ENCODE results near the gene EHD1. TPM values are rescaled to one million over a fixed set of nuclear protein-coding genes. Genes with fewer than 3 reads are reported as not detected.

Gene EHD1
- polyA plus RNA-seq, 1 experiment, result 56.1 TPM

DNA sequence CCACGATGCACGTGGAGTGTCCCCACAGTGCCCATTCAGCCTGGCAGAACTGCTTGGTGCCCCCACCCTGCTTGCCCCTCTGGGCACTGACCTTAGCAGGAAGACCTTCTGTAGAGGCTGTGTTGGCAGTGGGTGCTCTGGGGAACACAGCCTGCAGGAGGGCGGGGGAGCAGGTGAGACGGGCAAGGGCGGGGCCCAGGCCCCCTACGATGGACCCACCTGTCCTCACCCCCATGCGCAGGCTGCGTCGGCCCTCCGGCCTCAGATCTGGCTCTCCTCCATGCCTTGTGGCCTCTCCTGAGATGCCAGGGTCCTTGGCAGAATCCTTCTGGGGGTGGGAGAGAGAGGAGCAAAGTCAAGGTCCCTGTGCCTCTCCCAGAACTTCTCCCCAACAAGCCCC, 44.9 kb downstream of the EHD1 start:
- POLR2A ChIA-PET, result no interaction called here
- peaks cover 3% of the 10 kb centered on the region for H3K27me3 ChIP-seq (ENCODE audit: control insufficient read depth, insufficient read depth, low read length)
- no peak overlapping the region for H3K4me3 ChIP-seq (ENCODE audit: low read depth, low read length)
- H3K27ac ChIP-seq (ENCODE audit: low read depth, low read length), result no peak overlapping the region
- TF ChIP-seq CTCF (IDR thresholded peaks at IDR 0.05; ENCODE audit: low read depth, low read length), result no peak
- H3K9me3 ChIP-seq (ENCODE audit: control insufficient read depth, insufficient read depth, low read length), result no peaks in the 10 kb centered on the region; the same call in 1 of the 2 replicates
- no peak for DNase-seq (ENCODE audit: low read depth, low spot score)
- CTCF ChIA-PET, result interaction anchor here (0.6 kb wide), 1 partner anchor 13 kb away, joined by 7 read pairs; no protein-coding TSS in a partner anchor

DNA sequence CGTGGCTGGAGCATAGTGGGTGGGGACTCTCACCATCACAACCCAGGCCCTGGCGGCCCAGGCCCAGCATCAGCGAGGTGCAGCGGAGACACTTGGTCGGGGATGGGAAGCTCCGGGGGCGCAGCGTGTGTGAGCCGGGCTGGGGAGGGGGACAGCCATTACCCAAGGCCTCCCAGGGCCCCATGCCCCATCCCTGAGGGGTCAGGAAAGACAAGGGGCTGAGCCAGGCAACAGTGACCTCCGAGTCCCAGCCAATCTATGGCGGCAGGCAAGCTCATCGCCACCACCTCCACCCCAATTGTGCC, 45.3 kb downstream of the EHD1 start:
- H3K9me3 ChIP-seq (ENCODE audit: control insufficient read depth, insufficient read depth, low read length), result no peaks in the 10 kb centered on the region; the same call in 1 of the 2 replicates
- H3K27ac ChIP-seq (ENCODE audit: low read depth, low read length), result no peak overlapping the region
- DNase-seq (ENCODE audit: low read depth, low spot score), result no peak
- ChIA-PET POLR2A (no interaction called here), CTCF (no interaction called here)
- peaks cover 3% of the 10 kb centered on the region for H3K27me3 ChIP-seq (ENCODE audit: control insufficient read depth, insufficient read depth, low read length)
- no peak overlapping the region for H3K4me3 ChIP-seq (ENCODE audit: low read depth, low read length)
- no peak for TF ChIP-seq CTCF (IDR thresholded peaks at IDR 0.05; ENCODE audit: low read depth, low read length)

DNA sequence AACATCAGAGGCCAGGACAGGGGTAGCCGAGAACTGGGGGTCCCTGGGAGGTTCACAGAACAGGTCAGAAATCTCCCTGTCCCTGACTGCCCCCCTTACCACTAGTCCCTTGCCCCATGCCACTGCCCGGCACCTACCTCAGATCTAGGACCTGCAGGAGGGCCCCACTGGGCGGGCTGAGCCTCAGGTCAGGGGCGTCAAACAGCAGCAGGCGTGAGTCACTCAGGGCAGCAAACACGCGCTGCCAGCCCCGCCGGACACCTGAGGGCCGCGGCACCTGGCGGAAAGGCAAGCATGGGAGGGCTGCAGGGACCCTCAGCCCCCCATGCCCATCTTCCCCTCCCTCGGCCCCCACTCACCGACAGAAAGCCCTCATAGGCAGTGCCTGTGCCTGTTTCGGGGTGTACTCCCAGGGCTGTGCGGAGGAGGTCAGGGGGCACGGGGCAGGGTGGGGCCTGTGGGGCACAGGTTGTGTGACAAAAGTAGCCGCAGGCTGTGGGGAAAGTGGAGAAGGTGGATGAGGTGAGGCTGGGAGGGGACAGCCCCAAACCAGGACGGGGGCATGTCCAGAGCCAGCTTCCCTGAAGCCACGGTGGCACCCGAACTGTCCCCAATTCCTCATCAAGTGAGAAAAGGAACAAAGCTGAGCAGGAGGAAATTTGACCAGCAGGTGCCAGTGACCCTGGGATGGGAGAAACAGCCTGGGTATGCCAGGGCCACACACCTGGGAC, 45.8 kb downstream of the EHD1 start:
- ChIA-PET POLR2A (no interaction called here), CTCF (no interaction called here)
- DNase-seq (ENCODE audit: low read depth, low spot score), result no peak
- no peak overlapping the region for H3K27ac ChIP-seq (ENCODE audit: low read depth, low read length)
- peaks cover 3% of the 10 kb centered on the region for H3K27me3 ChIP-seq (ENCODE audit: control insufficient read depth, insufficient read depth, low read length)
- no peak overlapping the region for H3K4me3 ChIP-seq (ENCODE audit: low read depth, low read length)
- no peak for TF ChIP-seq CTCF (IDR thresholded peaks at IDR 0.05; ENCODE audit: low read depth, low read length)
- H3K9me3 ChIP-seq (ENCODE audit: control insufficient read depth, insufficient read depth, low read length), result no peaks in the 10 kb centered on the region; the same call in 1 of the 2 replicates

DNA sequence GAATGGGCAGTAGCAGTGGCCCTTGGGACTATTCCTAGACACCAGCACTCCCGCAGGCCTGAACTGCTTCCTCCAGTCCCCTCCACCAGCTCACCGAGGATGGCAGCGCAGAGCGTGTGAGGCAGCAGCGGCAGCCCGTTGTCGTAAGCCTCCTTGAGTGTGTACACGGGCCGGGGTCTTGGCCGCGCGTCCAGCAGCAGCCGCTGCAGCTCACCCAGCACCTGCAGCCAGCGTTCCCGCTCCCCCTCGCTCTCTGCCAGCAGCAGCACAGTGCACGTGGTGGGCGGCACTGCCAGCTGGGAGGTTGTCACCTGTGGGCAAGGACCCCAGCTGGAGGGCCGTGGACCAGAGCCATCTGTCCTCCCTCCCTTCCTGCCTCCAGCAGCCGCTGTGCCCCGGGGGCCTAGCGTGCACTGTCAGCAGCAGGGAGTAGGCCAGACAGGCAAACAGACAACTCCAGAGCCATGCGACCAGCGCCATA, 47.0 kb downstream of the EHD1 start:
- Histone ChIP-seq H3K4me3 (ENCODE audit: low read depth, low read length) (no peak overlapping the region), H3K27me3 (ENCODE audit: control insufficient read depth, insufficient read depth, low read length) (peaks cover 3% of the 10 kb centered on the region), H3K9me3 (ENCODE audit: control insufficient read depth, insufficient read depth, low read length) (peaks cover 8% of the 10 kb centered on the region; the same call in 1 of the 2 replicates), H3K27ac (ENCODE audit: low read depth, low read length) (no peak overlapping the region)
- DNase-seq (ENCODE audit: low read depth, low spot score), result no peak
- POLR2A ChIA-PET, result no interaction called here
- TF ChIP-seq CTCF (IDR thresholded peaks at IDR 0.05; ENCODE audit: low read depth, low read length), result no peak
- CTCF ChIA-PET, result interaction anchor here (1.3 kb wide), 1 partner anchor 13 kb away, joined by 5 read pairs; the partner anchor contains the start of gene CDC42BPG

DNA sequence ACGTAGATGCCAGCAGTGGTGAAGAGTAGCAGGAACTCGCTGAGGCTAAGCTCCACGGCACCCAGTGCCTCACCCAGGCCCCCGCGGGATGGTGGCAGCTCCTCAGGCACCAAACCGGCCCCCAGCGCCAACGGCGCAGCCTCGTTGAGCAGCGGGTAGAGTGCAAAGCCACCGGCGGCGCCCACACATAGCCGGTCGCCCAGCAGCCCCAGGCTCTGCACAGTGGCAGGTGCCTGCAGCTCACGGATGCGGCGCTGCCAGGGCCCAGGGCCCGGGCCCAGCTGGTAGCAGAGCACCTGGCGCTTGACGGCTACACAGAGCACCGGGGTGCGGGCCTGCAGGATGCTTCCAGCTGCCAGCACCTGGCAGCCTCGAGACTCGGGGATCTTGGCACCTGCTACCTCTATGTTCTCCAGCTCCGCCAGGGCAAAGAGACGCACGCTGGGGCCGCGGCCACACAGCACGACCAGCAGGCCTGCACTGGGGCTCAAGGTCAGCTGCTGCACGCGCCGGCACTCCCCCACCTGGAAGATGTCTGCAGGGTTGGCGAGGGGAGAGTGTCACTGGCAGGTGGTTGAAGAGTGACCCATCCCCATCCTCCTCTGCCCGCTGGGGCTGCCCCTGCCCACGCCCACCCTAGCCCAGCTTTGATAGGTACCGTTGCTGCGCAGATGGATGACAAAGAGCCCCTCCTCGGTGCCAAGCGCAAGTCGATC, 48.7 kb downstream of the EHD1 start:
- TF ChIP-seq CTCF (IDR thresholded peaks at IDR 0.05; ENCODE audit: low read depth, low read length), result no peak
- CTCF ChIA-PET, result no interaction called here
- H3K27me3 ChIP-seq (ENCODE audit: control insufficient read depth, insufficient read depth, low read length), result peaks cover 3% of the 10 kb centered on the region
- POLR2A ChIA-PET, result interaction anchor here (0.5 to 0.6 kb wide), 2 partner anchors 9 to 145 kb away, joined by 3 to 4 read pairs; no protein-coding TSS in a partner anchor
- peaks cover 8% of the 10 kb centered on the region; the same call in 1 of the 2 replicates for H3K9me3 ChIP-seq (ENCODE audit: control insufficient read depth, insufficient read depth, low read length)
- no peak overlapping the region for H3K4me3 ChIP-seq (ENCODE audit: low read depth, low read length)
- H3K27ac ChIP-seq (ENCODE audit: low read depth, low read length), result no peak overlapping the region
- DNase-seq (ENCODE audit: low read depth, low spot score), result no peak

Measured in AG04450 (cell line).